HG03460 (cell line): ENCODE measurements around the gene RPS25.
A peak's percentile ranks its signal among the peaks of the same experiment; 100 is the strongest.
"Not testable (repeated sequence)": the region's sequence is repeated elsewhere in the genome, so short reads cannot be mapped to it uniquely, and the experiment has no call there.

Source experiments
- ATAC-seq: cut with Tn5 transposase; IDR thresholded peaks from one replicate; pipeline ENCODE4 v1.9.1; 2021; ENCODE audit not compliant: unreplicated experiment

RPS25 gene

GRCh38 chr11:119018074-119018938 is at the start of gene RPS25, which contains the start of gene TRAPPC4:
RPS25 (minus strand) TSS chr11:119018343; CDS start chr11:119018284, 59 bp downstream.
TRAPPC4 (plus strand) TSS chr11:119018766; CDS start chr11:119018796, 30 bp downstream.
- peak; percentile 84 for ATAC-seq

DNA sequence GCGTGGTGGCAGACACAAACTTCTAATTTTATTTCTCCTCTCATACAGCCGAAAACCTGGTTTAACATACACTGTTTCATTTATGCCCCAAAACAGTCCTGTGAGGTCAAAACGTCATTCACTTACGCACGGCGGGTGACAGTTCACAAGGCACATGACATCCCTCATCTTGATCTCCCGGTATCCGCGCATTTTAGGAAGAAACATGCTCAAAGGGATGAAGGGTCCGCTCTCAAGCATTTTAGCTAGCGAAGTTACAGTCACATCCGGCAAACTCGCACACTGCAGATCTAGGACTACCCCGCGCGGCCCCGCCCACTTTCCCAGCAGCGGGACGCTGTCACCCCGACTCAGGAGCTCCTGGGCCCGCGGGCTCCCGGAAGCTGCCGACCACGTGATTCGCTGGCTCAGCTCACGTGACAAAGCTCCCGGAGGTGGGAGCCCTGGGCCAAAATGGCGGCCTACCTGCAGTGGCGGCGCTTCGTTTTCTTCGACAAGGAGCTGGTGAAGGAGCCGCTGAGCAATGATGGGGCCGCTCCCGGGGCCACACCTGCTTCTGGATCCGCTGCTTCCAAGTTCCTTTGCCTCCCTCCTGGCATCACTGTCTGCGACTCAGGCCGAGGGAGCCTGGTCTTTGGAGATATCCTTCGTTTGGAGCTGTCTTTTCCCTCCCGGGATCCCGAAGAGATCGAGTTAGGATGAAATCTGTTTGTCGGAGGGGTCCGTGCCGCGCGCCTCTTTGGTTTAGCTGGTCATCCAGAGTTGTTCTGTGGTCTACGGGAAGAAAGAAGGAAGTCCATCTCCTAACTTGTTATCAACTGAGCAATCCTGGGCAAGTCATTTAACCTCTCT is 49.5 kb upstream of the RPS25 start, which contains the start of gene VPS11:
Gene VPS11, plus strand, starts transcription at position 448 of the 852 bp plus-strand sequence. Its CDS starts 6 bp downstream, at position 454.
- peak; percentile 88 for ATAC-seq

DNA sequence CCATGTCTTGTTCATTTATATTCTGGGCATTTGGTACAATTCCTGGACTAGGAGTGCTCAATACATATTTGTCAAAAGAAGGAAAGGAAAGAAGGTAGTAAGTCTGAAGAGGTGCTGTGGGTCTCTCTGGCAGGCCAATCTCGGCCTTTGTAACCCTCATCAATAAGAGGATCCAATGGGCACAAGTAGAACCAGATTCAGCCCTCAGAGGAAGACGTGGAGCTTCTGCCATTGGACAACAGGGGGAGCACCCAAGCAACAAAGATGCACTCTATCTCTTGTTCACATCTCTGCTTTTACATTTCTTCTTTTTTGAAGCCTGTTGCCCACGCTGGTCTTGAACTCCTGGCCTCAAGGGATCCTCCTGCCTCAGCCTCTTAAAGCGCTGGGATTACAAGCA is 47.2 kb upstream of the RPS25 start:
- ATAC-seq = no peak

DNA sequence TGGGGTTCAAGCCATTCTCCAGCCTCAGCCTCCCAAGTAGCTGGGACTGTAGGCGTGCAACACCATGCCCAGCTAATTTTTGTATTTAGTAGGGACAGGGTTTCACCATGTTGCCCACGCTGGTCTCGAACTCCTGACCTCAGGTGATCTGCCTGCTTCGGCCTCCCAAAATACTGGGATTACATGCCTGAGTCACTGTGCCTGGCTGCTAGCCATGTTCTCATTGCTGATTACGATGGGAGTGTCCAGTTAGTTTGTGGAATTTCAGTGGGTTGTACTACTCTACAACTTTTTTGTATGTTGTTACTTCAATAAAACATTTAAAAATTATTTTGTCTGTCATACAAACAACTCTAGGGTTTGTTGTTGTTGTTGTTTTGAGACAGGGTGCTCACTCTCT is 44.6 kb upstream of the RPS25 start:
- no peak for ATAC-seq

GRCh38 chr11:119061256-119061655 is 43.1 kb upstream of the RPS25 start:
- no peak for ATAC-seq

DNA sequence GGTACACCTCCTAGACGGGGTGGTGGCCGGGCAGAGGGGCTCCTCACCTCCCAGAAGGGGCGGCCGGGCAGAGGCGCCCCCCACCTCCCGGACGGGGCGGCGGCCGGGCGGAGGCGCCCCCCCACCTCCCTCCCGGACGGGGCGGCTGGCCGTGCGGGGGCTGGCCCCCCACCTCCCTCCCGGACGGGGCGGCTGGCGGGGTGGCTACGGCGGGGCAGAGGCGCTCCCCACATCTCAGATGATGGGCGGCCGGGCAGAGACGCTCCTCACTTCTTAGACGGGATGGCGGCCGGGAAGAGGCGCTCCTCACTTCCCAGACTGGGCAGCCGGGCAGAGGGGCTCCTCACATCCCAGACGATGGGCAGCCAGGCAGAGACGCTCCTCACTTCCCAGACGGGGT is 41.0 kb upstream of the RPS25 start:
- ATAC-seq = not testable (repeated sequence)

DNA sequence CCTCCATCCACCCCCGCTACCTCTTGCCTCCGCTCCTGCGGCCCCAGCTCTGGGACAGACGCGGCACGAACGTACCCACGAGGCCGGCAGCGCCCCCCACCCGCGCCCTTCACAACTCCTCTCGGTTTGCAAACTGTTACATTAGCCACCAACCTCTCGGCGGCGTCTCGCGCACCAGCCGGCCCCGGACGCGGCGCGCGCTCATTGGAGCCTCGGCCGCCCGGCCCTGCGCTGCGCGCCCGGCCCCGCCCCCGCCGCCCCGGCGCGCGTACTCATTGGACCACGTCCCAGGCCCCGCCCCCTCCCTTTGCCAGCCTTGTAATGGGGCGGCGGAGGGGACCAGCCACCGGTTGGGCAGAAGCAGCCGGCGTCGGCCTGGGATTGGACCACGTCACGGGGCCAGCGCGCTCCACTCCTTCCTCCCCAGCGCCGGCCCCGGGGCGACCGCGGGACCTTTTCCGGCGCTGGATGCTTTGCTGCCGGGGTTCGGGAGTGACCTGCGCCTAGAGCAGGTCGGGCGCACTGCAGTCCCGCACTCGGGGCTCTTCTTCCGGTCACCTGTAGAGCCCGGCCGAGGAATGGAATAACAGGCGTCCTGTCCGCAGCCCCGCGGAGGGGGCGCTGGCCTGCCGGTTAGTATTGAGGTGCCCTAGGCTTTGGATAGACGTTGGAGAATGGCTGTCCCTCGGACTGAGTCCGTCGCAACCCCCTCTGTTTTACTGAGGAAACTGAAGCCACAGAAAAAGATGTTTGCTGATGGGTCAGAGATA is 39.0 kb upstream of the RPS25 start, which contains the start of gene HYOU1:
Gene HYOU1, minus strand, starts transcription at position 206 of the 770 bp plus-strand sequence. CDS start 1,045 bp downstream, outside the sequence.
- ATAC-seq = peak; percentile 89

DNA sequence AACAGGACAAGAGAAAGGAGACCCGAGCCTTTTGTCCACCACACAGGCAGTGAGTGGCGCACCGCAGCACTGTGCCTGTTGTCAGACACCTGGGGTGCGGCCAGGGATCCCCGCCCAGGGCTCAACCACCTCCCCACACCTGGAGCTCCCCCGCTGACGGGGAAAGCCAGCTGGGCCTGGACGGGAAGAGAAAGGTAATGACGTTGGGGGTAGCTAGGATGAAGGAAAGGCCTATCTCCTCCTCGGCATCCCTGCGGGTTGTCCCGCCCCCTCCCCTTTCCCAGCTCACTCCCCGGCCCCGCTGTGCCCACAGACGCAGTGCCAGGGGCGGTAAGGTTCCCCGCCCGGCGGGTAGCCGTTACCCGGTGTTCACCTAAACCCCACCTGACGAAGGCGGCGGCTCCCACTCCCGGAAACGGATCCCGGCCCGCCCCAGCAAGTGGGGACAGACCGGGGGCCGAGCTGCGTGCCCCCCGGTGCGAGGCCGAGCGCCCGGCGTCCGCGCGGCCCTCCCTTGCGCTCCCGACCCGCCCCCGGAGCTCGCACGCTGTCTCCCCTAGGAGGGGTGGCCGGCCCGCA is 38.4 kb upstream of the RPS25 start:
- peak; percentile 2 for ATAC-seq

GRCh38 chr11:119055901-119056300 is 37.8 kb upstream of the RPS25 start:
- no peak for ATAC-seq

GRCh38 chr11:119054418-119054817 is 36.3 kb upstream of the RPS25 start:
- ATAC-seq = no peak

GRCh38 chr11:119052163-119052814 is 34.1 kb upstream of the RPS25 start:
- ATAC-seq = peak; percentile 3

GRCh38 chr11:119051440-119052162 is 33.5 kb upstream of the RPS25 start:
- ATAC-seq = peak; percentile 56

DNA sequence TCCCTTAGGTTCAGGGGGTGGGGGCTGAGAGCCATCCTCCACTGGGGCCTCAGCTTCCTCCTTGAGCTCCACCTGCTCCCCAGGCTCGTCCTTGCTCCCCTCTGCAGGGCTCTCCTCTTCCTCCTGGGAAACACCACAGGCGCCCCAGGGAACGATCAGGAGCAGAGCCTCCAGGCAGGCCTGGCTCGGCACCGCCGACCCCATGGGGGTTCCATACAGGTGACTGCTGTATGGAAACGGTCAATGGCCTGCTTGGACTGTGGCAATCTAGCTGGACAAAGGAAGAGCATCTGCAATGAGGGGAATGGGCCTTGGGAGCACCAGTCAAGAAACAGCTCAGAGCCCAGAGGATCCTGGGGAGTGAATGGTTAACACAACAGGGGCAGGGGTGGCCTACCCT is 30.9 kb upstream of the RPS25 start:
- no peak for ATAC-seq

DNA sequence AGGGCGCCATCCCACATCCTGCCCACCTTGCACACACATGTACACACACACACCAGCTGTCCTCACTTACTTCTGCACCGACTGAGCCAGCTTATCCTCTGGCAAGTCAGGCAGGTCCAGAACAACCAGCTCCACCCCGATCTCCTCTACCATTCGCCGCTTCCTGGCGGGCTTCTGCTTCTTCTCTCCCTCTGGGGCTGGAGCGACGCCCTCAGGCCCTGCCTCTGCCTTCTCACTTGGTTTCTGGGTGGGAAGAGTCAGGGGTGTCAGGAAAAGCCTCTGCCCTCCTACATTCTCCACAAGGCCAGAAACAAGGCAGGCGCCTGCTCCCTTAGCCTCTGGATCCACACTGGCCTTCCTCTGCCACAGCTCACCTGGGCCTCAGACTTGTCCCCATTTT is 30.5 kb upstream of the RPS25 start:
- no peak for ATAC-seq

DNA sequence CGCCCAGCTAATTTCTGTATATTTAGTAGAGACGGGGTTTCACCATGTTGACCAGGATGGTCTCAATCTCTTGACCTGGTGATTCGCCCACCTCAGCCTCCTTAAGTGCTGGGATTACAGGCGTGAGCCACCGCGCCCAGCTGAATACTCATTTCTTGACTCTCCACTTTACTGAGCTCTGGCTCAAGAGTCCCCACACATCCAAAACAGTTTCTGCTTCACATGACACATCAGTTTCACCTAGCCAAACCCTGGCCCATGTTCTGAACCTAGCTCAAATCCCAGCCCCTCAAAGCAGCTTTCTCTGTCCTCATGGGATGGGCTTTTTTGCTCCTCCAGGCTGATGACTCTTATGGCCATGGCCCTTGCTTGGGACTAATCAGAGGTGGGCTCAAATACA is 29.1 kb upstream of the RPS25 start:
- no peak for ATAC-seq

DNA sequence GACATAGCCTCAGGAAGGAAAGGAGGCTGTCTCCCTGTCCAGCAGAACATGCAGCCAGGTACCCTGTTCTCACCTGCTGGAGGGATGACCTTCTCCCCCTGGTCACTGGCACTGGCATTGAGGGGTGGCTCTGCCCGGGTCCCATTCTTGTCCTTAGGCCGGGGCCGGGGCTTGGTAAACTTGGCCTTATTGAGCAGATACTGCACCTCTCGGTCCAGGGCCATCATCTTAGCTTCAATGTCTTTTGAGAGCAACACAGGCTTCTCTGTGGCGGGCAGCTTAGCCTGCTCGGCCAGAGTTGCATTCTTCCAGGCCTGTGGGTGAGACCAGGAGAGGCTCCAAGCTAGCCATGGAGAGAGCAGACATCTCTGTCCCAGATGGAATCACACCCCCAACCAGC is 28.3 kb upstream of the RPS25 start:
- ATAC-seq = no peak

- no peak for ATAC-seq
Observed at GRCh38 chr11:119044708-119045107, 26.6 kb upstream of the RPS25 start.

DNA sequence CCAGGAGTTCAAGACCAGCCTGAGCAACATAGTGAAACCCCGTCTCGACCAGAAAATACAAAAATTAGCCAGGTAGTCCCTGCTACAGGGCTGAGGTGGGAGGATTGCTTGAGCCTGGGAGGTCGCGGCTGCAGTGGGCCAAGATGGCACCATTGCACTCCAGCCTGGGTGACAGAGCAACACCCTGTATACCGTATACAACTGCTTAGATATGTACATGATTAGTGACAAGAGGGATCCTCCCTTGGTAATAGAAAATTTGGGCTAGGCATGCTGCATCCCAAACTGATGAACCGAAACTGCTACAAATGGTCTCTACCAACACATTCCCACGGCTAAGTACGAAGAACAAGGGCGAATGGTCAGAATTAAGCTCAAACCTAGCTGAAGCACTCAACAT is 24.8 kb upstream of the RPS25 start:
- ATAC-seq = no peak

GRCh38 chr11:119041821-119042514 is 23.8 kb upstream of the RPS25 start:
- no peak for ATAC-seq
